PC-9 (cell line): ENCODE measurements around the gene RTCA. TPM values are rescaled to one million over a fixed set of nuclear protein-coding genes. Genes with fewer than 3 reads are reported as not detected.
A peak's percentile ranks its signal among the peaks of the same experiment; 100 is the strongest.

Experiments used
- BruUV-seq: library from RNA; stranded (reverse); fragments of 400-500 nt; replicated peaks from 2 replicates; lab custom pipeline; 2021; lab: Mats Ljungman, UMichigan
- CTCF ChIA-PET: fragments of 300-600 bp; sonication (Branson Sonifier 250); formaldehyde crosslinking; loops from one replicate; lab custom pipeline; 2022; ENCODE audit warnings: antibody characterized with exemption; lab: Charles Lee
- POLR2A ChIA-PET: fragments of 300-600 bp; sonication (Branson Sonifier 250); formaldehyde crosslinking; loops from one replicate; lab custom pipeline; 2022; ENCODE audit warnings: antibody characterized with exemption; ENCODE audit not compliant: unreplicated experiment; lab: Charles Lee
- DNase-seq, 2 experiments: peaks; one replicate each; pipeline versions ENCODE4 v3.0.0 to v3.0.0-alpha.2; 2015 to 2022; ENCODE audit warnings: mixed read lengths in 1 of 2
- H2AFZ ChIP-seq: fragments of 200-600 bp; sonication (generic); 2 replicates; pipeline ENCODE4 v1.8.1; 2017; ENCODE audit warnings: antibody characterized with exemption
- H3F3A ChIP-seq: fragments of 200-600 bp; sonication (generic); 2 replicates; pipeline ENCODE4 v1.8.1; 2017; ENCODE audit warnings: antibody characterized with exemption, mild to moderate bottlenecking, low read depth; ENCODE audit not compliant: insufficient read depth
- H3K27ac ChIP-seq: fragments of 200-600 bp; sonication (generic); 2 replicates; pipeline ENCODE4 v1.6.1; 2016; ENCODE audit warnings: mixed run types
- H3K27me3 ChIP-seq: fragments of 200-600 bp; sonication (generic); 2 replicates; pipeline ENCODE4 v1.6.1; 2016; ENCODE audit warnings: low read depth, mixed run types; ENCODE audit not compliant: insufficient read depth
- H3K36me3 ChIP-seq: fragments of 200-600 bp; sonication (generic); 2 replicates; pipeline ENCODE4 v1.6.1; 2016; ENCODE audit warnings: low read depth, mixed run types
- H3K4me1 ChIP-seq: fragments of 200-600 bp; sonication (generic); replicated peaks from 2 replicates; pipeline ENCODE4 v1.6.1; 2016; ENCODE audit warnings: mixed run types; ENCODE audit not compliant: insufficient read depth
- H3K4me2 ChIP-seq: fragments of 200-600 bp; sonication (generic); 2 replicates; pipeline ENCODE4 v1.6.1; 2017; ENCODE audit warnings: mixed run types
- H3K4me3 ChIP-seq: fragments of 200-600 bp; sonication (generic); 2 replicates; pipeline ENCODE4 v1.6.1; 2016; ENCODE audit warnings: mixed run types
- H3K79me2 ChIP-seq: fragments of 200-600 bp; sonication (generic); 2 replicates; pipeline ENCODE4 v1.6.1; 2017; ENCODE audit warnings: low read depth, mixed run types
- H3K9me2 ChIP-seq: fragments of 200-600 bp; sonication (generic); 2 replicates; pipeline ENCODE4 v1.8.1; 2017; ENCODE audit warnings: mild to moderate bottlenecking; ENCODE audit not compliant: insufficient read depth
- H3K9me3 ChIP-seq: fragments of 200-600 bp; sonication (generic); 2 replicates; pipeline ENCODE4 v1.8.1; 2016; ENCODE audit warnings: low read depth; ENCODE audit not compliant: insufficient read depth
- H4K20me1 ChIP-seq: fragments of 200-600 bp; sonication (generic); 2 replicates; pipeline ENCODE4 v1.8.1; 2017; ENCODE audit not compliant: insufficient read depth
- EZH2 ChIP-seq: fragments of 200-600 bp; sonication (generic); IDR thresholded peaks from 2 replicates; pipeline ENCODE4 v1.8.0; 2017; ENCODE audit warnings: antibody characterized with exemption, low read depth
- intact Hi-C: fragments of 100-400 bp; cut with micrococcal nuclease; formaldehyde crosslinking; loops from one replicate; pipeline ENCODE4 v1.10.0; 2022; ENCODE audit not compliant: unreplicated experiment
- total RNA-seq: library from RNA; stranded (reverse); gene quantifications from 2 replicates; pipeline ENCODE4 v1.2.3, GENCODE V29; 2021
- TF ChIP-seq, protein P1 (sequence below): fragments of 200-600 bp; sonication (generic); conservative IDR thresholded peaks from 2 replicates; pipeline ENCODE4 v1.6.1; 2017; ENCODE audit warnings: mixed run types, antibody characterized with exemption, mild to moderate bottlenecking, moderate library complexity

Gene RTCA
- total RNA-seq, 1 experiment from 2014 or later = 38.1 TPM

DNA sequence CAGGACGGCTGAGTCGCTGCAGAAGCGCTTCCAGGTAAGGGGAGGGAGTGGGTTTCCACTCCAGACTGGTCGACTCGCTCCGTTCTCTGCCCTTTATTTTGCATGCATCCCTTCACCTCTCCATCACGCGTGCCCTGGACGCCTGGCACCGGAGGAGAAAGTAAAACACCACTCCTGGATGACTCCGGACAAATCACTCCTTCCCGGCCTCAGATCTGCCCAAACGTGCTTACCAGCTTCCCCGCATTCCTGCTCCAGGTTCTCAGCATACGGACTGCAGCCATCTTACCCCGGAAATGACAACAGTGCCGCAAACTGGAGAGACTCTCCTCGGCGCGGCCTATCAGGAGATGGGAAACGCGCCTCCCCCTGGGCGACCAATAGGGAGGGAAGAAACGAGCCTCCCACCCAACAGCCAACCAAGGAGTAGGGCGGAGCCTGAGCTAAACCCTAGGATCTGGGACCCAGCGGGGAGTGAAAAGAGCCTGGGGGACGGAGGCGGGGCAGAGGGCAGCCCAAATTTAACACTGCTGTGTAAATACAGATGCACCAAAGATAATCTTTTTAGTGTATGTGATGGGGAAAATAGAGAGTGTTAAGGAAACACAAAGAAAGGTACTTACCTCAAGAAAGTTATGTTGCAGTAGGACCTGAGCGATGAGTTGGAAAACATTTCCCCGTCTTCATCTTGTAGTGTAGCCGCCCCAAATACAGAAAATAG is 16.3 kb upstream of the RTCA start, which contains the start of gene DBT:
Gene DBT (minus strand): TSS at position 298 of the 721 bp plus-strand sequence. CDS start 14 bp downstream, at position 284.
- intact Hi-C loops = loop anchor here (1.0 to 5.0 kb wide), 3 partner anchors 17 to 210 kb away; partner anchors contain the start of genes CDC14A and RTCA
- no peaks in the 10 kb centered on the region for H4K20me1 ChIP-seq
- H3K36me3 ChIP-seq = no peaks in the 10 kb centered on the region
- no peak for TF ChIP-seq EZH2
- TF ChIP-seq, protein P1, sequence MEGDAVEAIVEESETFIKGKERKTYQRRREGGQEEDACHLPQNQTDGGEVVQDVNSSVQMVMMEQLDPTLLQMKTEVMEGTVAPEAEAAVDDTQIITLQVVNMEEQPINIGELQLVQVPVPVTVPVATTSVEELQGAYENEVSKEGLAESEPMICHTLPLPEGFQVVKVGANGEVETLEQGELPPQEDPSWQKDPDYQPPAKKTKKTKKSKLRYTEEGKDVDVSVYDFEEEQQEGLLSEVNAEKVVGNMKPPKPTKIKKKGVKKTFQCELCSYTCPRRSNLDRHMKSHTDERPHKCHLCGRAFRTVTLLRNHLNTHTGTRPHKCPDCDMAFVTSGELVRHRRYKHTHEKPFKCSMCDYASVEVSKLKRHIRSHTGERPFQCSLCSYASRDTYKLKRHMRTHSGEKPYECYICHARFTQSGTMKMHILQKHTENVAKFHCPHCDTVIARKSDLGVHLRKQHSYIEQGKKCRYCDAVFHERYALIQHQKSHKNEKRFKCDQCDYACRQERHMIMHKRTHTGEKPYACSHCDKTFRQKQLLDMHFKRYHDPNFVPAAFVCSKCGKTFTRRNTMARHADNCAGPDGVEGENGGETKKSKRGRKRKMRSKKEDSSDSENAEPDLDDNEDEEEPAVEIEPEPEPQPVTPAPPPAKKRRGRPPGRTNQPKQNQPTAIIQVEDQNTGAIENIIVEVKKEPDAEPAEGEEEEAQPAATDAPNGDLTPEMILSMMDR = no peak
- no peaks in the 10 kb centered on the region for H3K9me2 ChIP-seq
- peak within 1 kb of the TSS; percentile 97 for H2AFZ ChIP-seq
- DNase-seq = peak; percentile 91 to 97
- H3K9me3 ChIP-seq = no peaks in the 10 kb centered on the region
- H3K4me3 ChIP-seq = peak within 1 kb of the TSS; percentile 62
- H3K4me2 ChIP-seq = peak within 1 kb of the TSS; percentile 89
- TSS peak; percentile 76 for BruUV-seq
- H3K27me3 ChIP-seq = no peaks in the 10 kb centered on the region
- ChIA-PET CTCF (interaction anchor here (0.6 kb wide), 1 partner anchor 369 kb away, joined by 4 read pairs; no protein-coding TSS in a partner anchor), POLR2A (interaction anchor here (0.5 to 1.0 kb wide), 8 partner anchors 16 to 336 kb away, joined by 3 to 14 read pairs (median 4); partner anchors contain the start of gene RTCA)
- no peaks in the 10 kb centered on the region; the same call in 1 of the 2 replicates for H3F3A ChIP-seq
- peaks cover 39% of the 10 kb centered on the region for H3K79me2 ChIP-seq
- H3K27ac ChIP-seq = peak within 1 kb of the TSS; percentile 37
- H3K4me1 ChIP-seq = peaks cover 16% of the 10 kb centered on the region

DNA sequence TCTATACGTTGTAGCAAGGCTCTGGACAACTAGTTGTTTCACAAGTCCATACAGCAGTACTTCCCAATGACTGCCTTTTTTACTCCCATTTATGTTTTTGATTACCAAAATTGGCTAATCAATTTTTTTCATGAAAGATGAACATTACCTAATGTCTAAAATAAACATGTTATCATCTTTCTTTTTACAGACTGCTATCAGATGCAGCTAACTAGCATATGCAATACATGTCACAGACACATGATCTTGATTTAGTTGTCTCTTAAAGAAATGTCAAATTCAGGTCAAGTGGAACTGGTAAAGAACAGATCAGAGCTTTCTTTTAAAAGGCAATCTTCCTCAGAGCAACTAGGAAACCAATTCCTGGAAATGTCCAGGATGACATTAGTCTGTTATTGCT is 15.8 kb upstream of the RTCA start:
- ChIA-PET CTCF (interaction anchor here (0.6 kb wide), 1 partner anchor 370 kb away, joined by 4 read pairs; no protein-coding TSS in a partner anchor), POLR2A (interaction anchor here (0.5 to 1.0 kb wide), 6 partner anchors 15 to 337 kb away, joined by 3 to 5 read pairs (median 4); partner anchors contain the start of gene RTCA)
- Histone ChIP-seq H3K79me2 (peaks cover 37% of the 10 kb centered on the region), H3K27ac (no peak overlapping the region), H3K9me2 (no peaks in the 10 kb centered on the region), H2AFZ (peak overlapping the region; percentile 97), H3K4me2 (peak overlapping the region; percentile 89), H3K9me3 (no peaks in the 10 kb centered on the region), H3K36me3 (no peaks in the 10 kb centered on the region), H3K4me3 (peak overlapping the region; percentile 62), H3K4me1 (peaks cover 16% of the 10 kb centered on the region), H4K20me1 (no peaks in the 10 kb centered on the region), H3F3A (no peaks in the 10 kb centered on the region; the same call in 1 of the 2 replicates), H3K27me3 (no peaks in the 10 kb centered on the region)
- no peak for DNase-seq
- intact Hi-C loops = no loop called here
- TF ChIP-seq, protein P1 = no peak
- BruUV-seq = no TSS peak

DNA sequence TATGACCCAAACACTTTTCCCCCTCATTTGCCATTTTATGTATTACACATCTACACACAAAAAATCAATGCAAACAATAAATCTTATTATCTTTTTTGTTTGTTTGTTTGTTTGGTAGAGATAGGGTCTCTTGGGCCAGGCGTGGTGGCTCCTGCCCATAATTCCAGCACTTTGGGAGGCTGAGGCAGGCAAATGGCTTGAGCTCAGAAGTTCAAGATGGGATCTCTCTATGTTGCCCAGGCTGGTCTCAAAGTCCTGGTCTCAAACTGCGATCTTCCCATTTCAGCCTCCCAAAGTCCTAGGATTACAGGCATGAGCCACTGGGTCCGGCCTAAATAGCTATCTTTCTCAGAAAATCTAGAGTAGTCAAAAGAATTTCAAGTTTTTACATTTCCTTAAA is 15.2 kb upstream of the RTCA start:
- intact Hi-C loops = no loop called here
- DNase-seq = no peak
- Histone ChIP-seq H3K9me2 (no peaks in the 10 kb centered on the region), H3K79me2 (peaks cover 32% of the 10 kb centered on the region), H3K9me3 (no peaks in the 10 kb centered on the region), H2AFZ (peak overlapping the region; percentile 97; the same call in 1 of the 2 replicates), H3K27ac (no peak overlapping the region), H3K36me3 (no peaks in the 10 kb centered on the region), H3K27me3 (no peaks in the 10 kb centered on the region), H3K4me1 (peaks cover 16% of the 10 kb centered on the region), H3F3A (no peaks in the 10 kb centered on the region; the same call in 1 of the 2 replicates), H4K20me1 (no peaks in the 10 kb centered on the region), H3K4me3 (no peak overlapping the region), H3K4me2 (peak overlapping the region; percentile 89)
- BruUV-seq = no TSS peak
- TF ChIP-seq EZH2 = no peak
- TF ChIP-seq, protein P1 = no peak
- ChIA-PET CTCF (interaction anchor here (0.8 kb wide), 1 partner anchor 671 kb away, joined by 5 read pairs; no protein-coding TSS in a partner anchor), POLR2A (no interaction called here)
